ENCODE data around the gene FXR2.

- TF ChIP-seq, protein P1, sequence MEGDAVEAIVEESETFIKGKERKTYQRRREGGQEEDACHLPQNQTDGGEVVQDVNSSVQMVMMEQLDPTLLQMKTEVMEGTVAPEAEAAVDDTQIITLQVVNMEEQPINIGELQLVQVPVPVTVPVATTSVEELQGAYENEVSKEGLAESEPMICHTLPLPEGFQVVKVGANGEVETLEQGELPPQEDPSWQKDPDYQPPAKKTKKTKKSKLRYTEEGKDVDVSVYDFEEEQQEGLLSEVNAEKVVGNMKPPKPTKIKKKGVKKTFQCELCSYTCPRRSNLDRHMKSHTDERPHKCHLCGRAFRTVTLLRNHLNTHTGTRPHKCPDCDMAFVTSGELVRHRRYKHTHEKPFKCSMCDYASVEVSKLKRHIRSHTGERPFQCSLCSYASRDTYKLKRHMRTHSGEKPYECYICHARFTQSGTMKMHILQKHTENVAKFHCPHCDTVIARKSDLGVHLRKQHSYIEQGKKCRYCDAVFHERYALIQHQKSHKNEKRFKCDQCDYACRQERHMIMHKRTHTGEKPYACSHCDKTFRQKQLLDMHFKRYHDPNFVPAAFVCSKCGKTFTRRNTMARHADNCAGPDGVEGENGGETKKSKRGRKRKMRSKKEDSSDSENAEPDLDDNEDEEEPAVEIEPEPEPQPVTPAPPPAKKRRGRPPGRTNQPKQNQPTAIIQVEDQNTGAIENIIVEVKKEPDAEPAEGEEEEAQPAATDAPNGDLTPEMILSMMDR (IDR thresholded peaks at IDR 0.05; ENCODE audit: extremely low read depth in 1 of 2, insufficient read depth in 1 of 2, low read depth in 1 of 2, low read length in 2 of 2): peak in 1 of 2 donors; percentile 19
- TF ChIP-seq FOS (IDR thresholded peaks at IDR 0.05; ENCODE audit: borderline replicate concordance, insufficient read depth, low read length) (no peak), POLR2AphosphoS5 (IDR thresholded peaks at IDR 0.05; ENCODE audit: insufficient read depth, low read depth, low read length) (no peak), EZH2 (IDR thresholded peaks at IDR 0.05; ENCODE audit: borderline replicate concordance, low read depth, low read length, severe bottlenecking) (no peak), POLR2A (IDR thresholded peaks at IDR 0.05; ENCODE audit: low read depth, low read length) (no peak), JUN (IDR thresholded peaks at IDR 0.05; ENCODE audit: borderline replicate concordance, insufficient read depth, insufficient read length, low read depth) (no peak), MYC (IDR thresholded peaks at IDR 0.05; ENCODE audit: low read depth, low read length) (no peak), GATA2 (IDR thresholded peaks at IDR 0.05; ENCODE audit: insufficient read depth, insufficient read length, low read depth, low read length) (no peak)
- TF ChIP-seq, protein P2, sequence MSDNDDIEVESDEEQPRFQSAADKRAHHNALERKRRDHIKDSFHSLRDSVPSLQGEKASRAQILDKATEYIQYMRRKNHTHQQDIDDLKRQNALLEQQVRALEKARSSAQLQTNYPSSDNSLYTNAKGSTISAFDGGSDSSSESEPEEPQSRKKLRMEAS (IDR thresholded peaks at IDR 0.05; ENCODE audit: insufficient read depth, insufficient read length): no peak
Observed at GRCh38 chr17:7613769-7614424, 800 bp downstream of the FXR2 start.

Measured in endothelial cell of umbilical vein (primary cell).